ENCODE results near the gene RIPK4. TPM values are rescaled to one million over a fixed set of nuclear protein-coding genes. Genes with fewer than 3 reads are reported as not detected.

RIPK4 gene
- total and polyA plus RNA-seq, 3 donors from 2014 or later: 3.9 to 10.2 (median 5.9) TPM

- H3K9me3 ChIP-seq: no peaks in the 10 kb centered on the region
- no peak overlapping the region for H3K4me3 ChIP-seq
- H3K27me3 ChIP-seq: no peaks in the 10 kb centered on the region
- no peaks in the 10 kb centered on the region for H3K36me3 ChIP-seq (ENCODE audit: low read depth, missing control alignments)
- DNase-seq: no peak
- WGBS, 2 donors: 82 to 87% methylated on average over 6 to 10 of the region's 10 CpGs
- H3K27ac ChIP-seq: no peak overlapping the region
- no peaks in the 10 kb centered on the region for H3K4me1 ChIP-seq
- TF ChIP-seq POLR2A (IDR thresholded peaks at IDR 0.05) (no peak), CTCF (IDR thresholded peaks at IDR 0.05) (no peak)
- intact Hi-C loops (cut with DNase I; ENCODE audit: low total_unique reads): no loop called here
Observed at GRCh38 chr21:41754479-41754891, 12.4 kb downstream of the RIPK4 start.

GRCh38 chr21:41753006-41753898 is 13.6 kb downstream of the RIPK4 start:
- intact Hi-C loops (cut with DNase I; ENCODE audit: low total_unique reads): no loop called here
- whole genome bisulfite sequencing, 2 donors: 63 to 65% methylated on average over 16 of the region's 16 CpGs
- Histone ChIP-seq H3K4me3 (no peak overlapping the region), H3K27me3 (no peaks in the 10 kb centered on the region), H3K9me3 (no peaks in the 10 kb centered on the region), H3K27ac (no peak overlapping the region), H3K4me1 (no peaks in the 10 kb centered on the region), H3K36me3 (ENCODE audit: low read depth, missing control alignments) (no peaks in the 10 kb centered on the region)
- no peak for DNase-seq
- no peak for TF ChIP-seq POLR2A (IDR thresholded peaks at IDR 0.05)
- no peak for TF ChIP-seq CTCF (IDR thresholded peaks at IDR 0.05)

DNA sequence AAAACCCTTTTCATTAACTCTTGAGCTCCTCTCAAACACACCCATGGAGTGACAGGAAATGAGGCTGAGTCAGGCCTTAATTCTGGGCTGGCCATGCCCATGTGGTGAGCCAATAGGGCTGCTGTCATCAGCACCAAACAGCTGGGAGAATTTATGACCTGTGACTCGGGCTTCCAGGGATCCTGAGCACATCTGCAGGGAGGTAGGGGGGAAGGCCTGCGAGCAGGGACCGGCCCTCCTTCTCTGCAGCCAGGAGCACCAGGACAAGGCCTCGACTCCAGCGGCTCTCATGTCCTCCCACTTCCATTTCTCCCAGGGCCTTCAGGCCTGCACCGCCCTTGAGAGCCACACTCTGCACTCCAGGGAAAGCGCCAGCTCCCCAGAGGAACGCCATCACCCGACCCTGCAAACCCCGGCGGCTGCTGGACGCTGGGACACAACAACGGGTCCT is 14.6 kb downstream of the RIPK4 start:
- H3K27ac ChIP-seq: no peak overlapping the region
- H3K36me3 ChIP-seq (ENCODE audit: low read depth, missing control alignments): no peaks in the 10 kb centered on the region
- H3K4me1 ChIP-seq: no peaks in the 10 kb centered on the region
- no peaks in the 10 kb centered on the region for H3K9me3 ChIP-seq
- no peak for DNase-seq
- no peaks in the 10 kb centered on the region for H3K27me3 ChIP-seq
- no peak overlapping the region for H3K4me3 ChIP-seq
- intact Hi-C loops (cut with DNase I; ENCODE audit: low total_unique reads): no loop called here
- TF ChIP-seq POLR2A (IDR thresholded peaks at IDR 0.05) (no peak), CTCF (IDR thresholded peaks at IDR 0.05) (no peak)
- WGBS, 2 donors: 83 to 88% methylated on average over 13 of the region's 13 CpGs

DNA sequence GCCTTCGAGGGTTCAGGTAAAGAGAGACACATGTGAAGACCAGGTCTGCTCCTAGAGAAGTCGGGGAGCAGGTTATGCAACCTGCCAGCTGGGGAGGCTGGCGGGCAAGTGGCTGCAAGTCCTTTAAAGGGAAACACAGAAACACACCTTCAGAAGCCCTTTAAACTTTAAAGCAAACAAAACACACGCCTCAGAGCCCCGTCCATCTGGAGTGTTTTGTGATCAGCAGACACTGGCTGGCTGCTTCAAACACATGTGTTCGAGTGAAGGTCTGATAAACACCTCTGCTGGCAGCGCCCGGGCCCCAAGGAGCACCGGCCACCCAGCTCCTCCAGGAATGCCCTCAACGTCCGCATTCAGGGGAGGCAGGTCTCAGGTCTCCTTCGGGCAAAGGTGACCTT is 15.2 kb downstream of the RIPK4 start:
- WGBS, 2 donors: 59 to 71% methylated on average over 9 to 12 of the region's 12 CpGs
- intact Hi-C loops (cut with DNase I; ENCODE audit: low total_unique reads): no loop called here
- Histone ChIP-seq H3K27me3 (no peaks in the 10 kb centered on the region), H3K4me3 (no peak overlapping the region), H3K9me3 (no peaks in the 10 kb centered on the region), H3K36me3 (ENCODE audit: low read depth, missing control alignments) (no peaks in the 10 kb centered on the region), H3K27ac (no peak overlapping the region), H3K4me1 (no peaks in the 10 kb centered on the region)
- TF ChIP-seq CTCF (IDR thresholded peaks at IDR 0.05) (no peak), POLR2A (IDR thresholded peaks at IDR 0.05) (no peak)
- DNase-seq: no peak

All from testis (tissue), 3 donors.